Middle frontal gyrus (tissue), 1 donor: ENCODE results near the gene LAMB3.
A peak's percentile ranks its signal among the peaks of the same experiment; 100 is the strongest.

ENCODE experiments used
- DNase-seq: peaks from one replicate; pipeline ENCODE4 v3.0.0-alpha.2; 2015; ENCODE audit warnings: low spot score; ENCODE audit errors: extremely low spot score

LAMB3 gene

GRCh38 chr1:209565759-209566678, 86.2 kb downstream of the LAMB3 start:
- DNase-seq, result peak; percentile 76
